Neural cell (in vitro differentiated cells): ENCODE data around the gene SSC5D. TPM values are rescaled to one million over a fixed set of nuclear protein-coding genes. Genes with fewer than 3 reads are reported as not detected.

ENCODE experiments used
- H2AFZ ChIP-seq: fragments of 200-600, 300-800 bp; sonication (generic), shearing (Covaris generic); 2 replicates; pipeline ENCODE4 v1.6.0; 2014; ENCODE audit warnings: low read depth, mild to moderate bottlenecking, antibody characterized with exemption, low read length, moderate library complexity
- H3F3A ChIP-seq: fragments of 200-600 bp; shearing (Covaris generic); 2 replicates; pipeline ENCODE4 v1.6.1; 2016; ENCODE audit warnings: mild to moderate bottlenecking, moderate library complexity, mixed read lengths, antibody characterized with exemption, low read length; ENCODE audit not compliant: insufficient read depth, poor library complexity, severe bottlenecking
- H3K27ac ChIP-seq: fragments of 200-600, 300-800 bp; sonication (generic), shearing (Covaris generic); 2 replicates; pipeline ENCODE4 v1.5.1; 2014; ENCODE audit warnings: mild to moderate bottlenecking, low read length, moderate library complexity
- H3K27me3 ChIP-seq: fragments of 300-800, 200-600 bp; sonication (generic), shearing (Covaris generic); 2 replicates; pipeline ENCODE4 v1.6.0; 2014; ENCODE audit warnings: mild to moderate bottlenecking, low read depth, low read length, moderate library complexity; ENCODE audit not compliant: insufficient read depth
- H3K36me3 ChIP-seq: fragments of 300-800, 200-600 bp; sonication (generic), shearing (Covaris generic); 2 replicates; pipeline ENCODE4 v1.5.1; 2014; ENCODE audit warnings: mild to moderate bottlenecking, antibody characterized with exemption, low read length, moderate library complexity; ENCODE audit not compliant: insufficient read depth
- H3K4me2 ChIP-seq: fragments of 300-800, 200-600 bp; sonication (generic), shearing (Covaris generic); 2 replicates; pipeline ENCODE4 v1.6.0; 2014; ENCODE audit warnings: mild to moderate bottlenecking, low read length
- H3K4me3 ChIP-seq: fragments of 300-800, 200-600 bp; sonication (generic), shearing (Covaris generic); 2 replicates; pipeline ENCODE4 v1.5.1; 2014; ENCODE audit warnings: mild to moderate bottlenecking, low read length, moderate library complexity
- H3K79me2 ChIP-seq: fragments of 200-600 bp; shearing (Covaris generic); replicated peaks from 2 replicates; pipeline ENCODE4 v1.6.0; 2014; ENCODE audit warnings: mild to moderate bottlenecking, low read length, moderate library complexity; ENCODE audit not compliant: insufficient read depth
- H3K9ac ChIP-seq: fragments of 300-800, 200-600 bp; sonication (generic), shearing (Covaris generic); 2 replicates; pipeline ENCODE4 v1.6.1; 2016; ENCODE audit warnings: mild to moderate bottlenecking, low read length, mixed read lengths
- H3K9me2 ChIP-seq: fragments of 200-600 bp; shearing (Covaris generic); 2 replicates; pipeline ENCODE4 v1.6.1; 2016; ENCODE audit warnings: mild to moderate bottlenecking, low read length, mixed read lengths; ENCODE audit not compliant: insufficient read depth
- H3K9me3 ChIP-seq: fragments of 200-600, 300-800 bp; sonication (generic), shearing (Covaris generic); 2 replicates; pipeline ENCODE4 v1.6.1; 2016; ENCODE audit warnings: mild to moderate bottlenecking, mixed run types, low read length, moderate library complexity, mixed read lengths
- H4K20me1 ChIP-seq: fragments of 200-600 bp; shearing (Covaris generic); 2 replicates; pipeline ENCODE4 v1.6.1; 2016; ENCODE audit warnings: mild to moderate bottlenecking, mixed run types; ENCODE audit not compliant: insufficient read depth
- EP300 ChIP-seq: fragments of 450-650 bp; conservative IDR thresholded peaks from 2 replicates; pipeline ENCODE4 v1.6.1; 2014; ENCODE audit warnings: antibody characterized with exemption, mild to moderate bottlenecking, moderate library complexity; ENCODE audit not compliant: poor library complexity, severe bottlenecking
- EZH2 ChIP-seq: fragments of 200-600, 300-800 bp; shearing (Covaris generic), sonication (generic); IDR thresholded peaks from 2 replicates; pipeline ENCODE4 v1.6.1; 2014; ENCODE audit warnings: antibody characterized with exemption, low read length, borderline replicate concordance, mild to moderate bottlenecking; ENCODE audit not compliant: insufficient read depth, poor library complexity, severe bottlenecking
- MXI1 ChIP-seq: fragments of 450-650 bp; conservative IDR thresholded peaks from 2 replicates; pipeline ENCODE4 v1.6.1; 2014; ENCODE audit warnings: antibody characterized with exemption, mild to moderate bottlenecking; ENCODE audit not compliant: poor library complexity, severe bottlenecking
- POLR2AphosphoS5 ChIP-seq: IDR thresholded peaks from 2 replicates; pipeline ENCODE4 v1.6.1; 2012
- RAD21 ChIP-seq: fragments of 450-650 bp; conservative IDR thresholded peaks from 2 replicates; pipeline ENCODE4 v1.6.1; 2014; ENCODE audit warnings: antibody characterized with exemption, mild to moderate bottlenecking, moderate library complexity
- REST ChIP-seq: IDR thresholded peaks from 2 replicates; pipeline ENCODE4 v1.6.1; 2012; ENCODE audit warnings: borderline replicate concordance
- SMC3 ChIP-seq: fragments of 450-650 bp; conservative IDR thresholded peaks from 2 replicates; pipeline ENCODE4 v1.6.1; 2014; ENCODE audit warnings: antibody characterized with exemption, mild to moderate bottlenecking, moderate library complexity; ENCODE audit not compliant: poor library complexity
- TAF1 ChIP-seq: IDR thresholded peaks from 2 replicates; pipeline ENCODE4 v1.6.1; 2012; ENCODE audit warnings: low read depth
- polyA plus RNA-seq: library from polyadenylated mRNA; depleted of rRNA; stranded (reverse); fragments of >200 nt; gene quantifications from 2 replicates; pipeline ENCODE4 v1.2.3, GENCODE V29; 2014
- TF ChIP-seq, protein P1 (sequence below): fragments of 450-650 bp; IDR thresholded peaks from 2 replicates; pipeline ENCODE4 v1.5.1; 2014; ENCODE audit warnings: antibody characterized with exemption, mild to moderate bottlenecking, moderate library complexity; ENCODE audit not compliant: poor library complexity, severe bottlenecking

The SSC5D gene
- polyA plus RNA-seq, 1 donor from 2014 or later, result 0.45 TPM

DNA sequence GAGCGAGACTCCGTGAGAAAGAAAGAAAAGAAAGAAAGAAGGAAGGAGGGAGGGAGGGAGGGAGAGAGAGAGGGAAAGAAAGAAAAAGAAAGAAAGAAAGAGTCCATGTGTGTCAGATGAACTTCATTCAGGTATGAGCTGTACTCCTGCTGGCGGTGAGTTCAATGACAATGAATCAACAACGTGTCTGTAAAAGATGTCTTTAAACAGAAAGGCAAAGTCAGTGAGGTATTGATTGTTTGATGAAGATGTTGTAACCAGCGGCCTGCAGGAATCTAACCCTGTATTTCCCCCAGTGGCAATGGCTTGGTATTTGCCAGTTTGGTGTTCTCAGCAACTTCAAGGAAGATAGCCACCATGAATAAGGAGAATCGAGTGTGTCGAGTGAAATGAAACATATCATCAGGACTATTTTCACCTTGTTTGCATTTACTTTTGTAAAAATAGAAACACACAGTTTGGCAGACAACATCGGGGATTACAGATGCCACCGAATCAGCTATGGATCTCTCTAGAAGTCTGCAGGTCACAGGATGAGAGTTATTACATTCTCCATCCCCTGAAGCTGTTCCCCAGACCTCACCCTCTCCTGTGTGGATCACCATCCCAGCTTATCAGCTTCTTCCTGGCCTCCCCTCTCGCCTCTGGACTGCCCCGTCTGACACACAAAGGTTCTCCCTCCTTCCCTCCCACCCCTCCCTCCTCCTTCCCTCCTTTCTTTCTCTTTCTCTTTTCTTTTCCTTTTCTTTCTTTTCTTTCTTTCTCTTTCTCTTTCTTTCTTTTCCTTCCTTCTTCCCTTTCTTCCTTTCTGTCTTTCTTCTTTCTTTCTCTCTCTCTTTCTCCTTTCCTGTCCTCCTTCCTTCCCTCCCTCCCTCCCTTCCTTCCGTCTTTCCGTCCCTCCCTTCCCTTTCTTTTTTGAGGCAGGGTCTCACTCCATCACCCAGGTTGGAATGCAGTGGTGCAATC is 65.3 kb downstream of the SSC5D start:
- Histone ChIP-seq H3K9me3 (no peaks in the 10 kb centered on the region), H4K20me1 (no peaks in the 10 kb centered on the region), H3K79me2 (no peaks in the 10 kb centered on the region), H3K9ac (no peak overlapping the region), H3K27ac (no peak overlapping the region), H3F3A (no peaks in the 10 kb centered on the region), H3K36me3 (no peaks in the 10 kb centered on the region), H3K4me3 (no peak overlapping the region), H3K27me3 (no peaks in the 10 kb centered on the region), H3K4me2 (no peak overlapping the region), H2AFZ (no peak overlapping the region), H3K9me2 (no peaks in the 10 kb centered on the region)
- TF ChIP-seq POLR2AphosphoS5 (no peak), MXI1 (no peak), SMC3 (no peak), EP300 (no peak), RAD21 (no peak), REST (no peak)
- TF ChIP-seq, protein P1, sequence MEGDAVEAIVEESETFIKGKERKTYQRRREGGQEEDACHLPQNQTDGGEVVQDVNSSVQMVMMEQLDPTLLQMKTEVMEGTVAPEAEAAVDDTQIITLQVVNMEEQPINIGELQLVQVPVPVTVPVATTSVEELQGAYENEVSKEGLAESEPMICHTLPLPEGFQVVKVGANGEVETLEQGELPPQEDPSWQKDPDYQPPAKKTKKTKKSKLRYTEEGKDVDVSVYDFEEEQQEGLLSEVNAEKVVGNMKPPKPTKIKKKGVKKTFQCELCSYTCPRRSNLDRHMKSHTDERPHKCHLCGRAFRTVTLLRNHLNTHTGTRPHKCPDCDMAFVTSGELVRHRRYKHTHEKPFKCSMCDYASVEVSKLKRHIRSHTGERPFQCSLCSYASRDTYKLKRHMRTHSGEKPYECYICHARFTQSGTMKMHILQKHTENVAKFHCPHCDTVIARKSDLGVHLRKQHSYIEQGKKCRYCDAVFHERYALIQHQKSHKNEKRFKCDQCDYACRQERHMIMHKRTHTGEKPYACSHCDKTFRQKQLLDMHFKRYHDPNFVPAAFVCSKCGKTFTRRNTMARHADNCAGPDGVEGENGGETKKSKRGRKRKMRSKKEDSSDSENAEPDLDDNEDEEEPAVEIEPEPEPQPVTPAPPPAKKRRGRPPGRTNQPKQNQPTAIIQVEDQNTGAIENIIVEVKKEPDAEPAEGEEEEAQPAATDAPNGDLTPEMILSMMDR, result no peak

DNA sequence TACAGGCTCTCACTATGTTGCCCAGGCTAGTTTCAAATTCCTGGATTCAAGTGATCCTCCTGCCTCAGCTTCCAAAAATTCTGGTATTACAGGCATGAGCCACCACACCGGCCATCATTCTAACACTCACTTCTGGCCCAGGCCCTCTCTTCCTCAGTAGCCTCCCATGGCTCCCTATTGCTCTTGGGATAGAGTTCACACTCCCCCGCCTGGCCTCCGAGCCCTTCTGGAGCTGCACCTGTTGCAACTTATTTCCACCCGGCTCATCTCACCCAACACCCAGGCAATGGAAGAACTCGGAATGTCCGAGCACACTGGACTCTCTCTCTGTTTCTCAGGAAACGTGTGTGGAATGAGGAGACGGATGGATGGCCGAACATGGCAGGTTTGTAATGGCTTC is 66.1 kb downstream of the SSC5D start:
- no peaks in the 10 kb centered on the region for H3F3A ChIP-seq
- no peak for TF ChIP-seq EP300
- TF ChIP-seq POLR2AphosphoS5, result no peak
- TF ChIP-seq, protein P1, result no peak
- no peak for TF ChIP-seq SMC3
- TF ChIP-seq EZH2, result no peak
- TF ChIP-seq TAF1, result no peak
- no peak for TF ChIP-seq RAD21

More for the DNA sequence above, 66.1 kb downstream of the SSC5D start:
- no peaks in the 10 kb centered on the region for H3K27me3 ChIP-seq
- H3K36me3 ChIP-seq, result no peaks in the 10 kb centered on the region
- H4K20me1 ChIP-seq, result no peaks in the 10 kb centered on the region
- H3K9me2 ChIP-seq, result no peaks in the 10 kb centered on the region
- H3K9ac ChIP-seq, result no peak overlapping the region
- H2AFZ ChIP-seq, result no peak overlapping the region
- no peaks in the 10 kb centered on the region for H3K9me3 ChIP-seq
- no peaks in the 10 kb centered on the region for H3K79me2 ChIP-seq
- no peak overlapping the region for H3K27ac ChIP-seq
- H3K4me2 ChIP-seq, result no peak overlapping the region
- no peak overlapping the region for H3K4me3 ChIP-seq
